Activated T-cell treated with anti-CD3 and anti-CD28 coated beads, Interleukin-2, amount 50 U/mL, for 24 hours (primary cell): ENCODE measurements around the gene GMDS.

Source experiments
- DNase-seq: peaks from one replicate; pipeline ENCODE4 v3.0.0-alpha.2; 2020
- H3K27ac Mint-ChIP-seq: 2 replicates; pipeline ENCODE4 v1.8.0; 2020; ENCODE audit warnings: mild to moderate bottlenecking, mixed read lengths
- H3K27me3 Mint-ChIP-seq: 2 replicates; pipeline ENCODE4 v1.8.0; 2020; ENCODE audit warnings: mixed read lengths
- H3K36me3 Mint-ChIP-seq: 2 replicates; pipeline ENCODE4 v1.8.0; 2020; ENCODE audit warnings: low read depth, mixed read lengths
- H3K4me1 Mint-ChIP-seq: 2 replicates; pipeline ENCODE4 v1.8.0; 2020; ENCODE audit warnings: low read depth, mixed read lengths
- H3K4me3 Mint-ChIP-seq: 2 replicates; pipeline ENCODE4 v1.8.0; 2020; ENCODE audit warnings: mild to moderate bottlenecking, moderate library complexity, mixed read lengths
- H3K9me3 Mint-ChIP-seq: 2 replicates; pipeline ENCODE4 v1.8.0; 2020; ENCODE audit warnings: mixed read lengths

The GMDS gene

GRCh38 chr6:2073476-2073875, 171.9 kb downstream of the GMDS start:
- Mint-ChIP-seq H3K4me3 (no peak overlapping the region), H3K4me1 (peaks cover 7% of the 10 kb centered on the region), H3K9me3 (peaks cover 21% of the 10 kb centered on the region), H3K27me3 (no peaks in the 10 kb centered on the region), H3K36me3 (peaks cover 26% of the 10 kb centered on the region), H3K27ac (no peak overlapping the region)
- no peak for DNase-seq

GRCh38 chr6:2072453-2072852, 173.0 kb downstream of the GMDS start:
- Mint-ChIP-seq H3K4me3 (no peak overlapping the region), H3K36me3 (peaks cover 19% of the 10 kb centered on the region), H3K27ac (no peak overlapping the region), H3K27me3 (no peaks in the 10 kb centered on the region), H3K9me3 (peaks cover 11% of the 10 kb centered on the region), H3K4me1 (peaks cover 2% of the 10 kb centered on the region)
- no peak for DNase-seq

GRCh38 chr6:2063547-2063946, 181.9 kb downstream of the GMDS start:
- Mint-ChIP-seq H3K27ac (no peak overlapping the region), H3K9me3 (peaks cover 2% of the 10 kb centered on the region), H3K27me3 (no peaks in the 10 kb centered on the region), H3K4me3 (no peak overlapping the region), H3K36me3 (peaks cover 10% of the 10 kb centered on the region), H3K4me1 (peaks cover 3% of the 10 kb centered on the region)
- no peak for DNase-seq

- peaks cover 15% of the 10 kb centered on the region for H3K36me3 Mint-ChIP-seq
- peaks cover 2% of the 10 kb centered on the region for H3K9me3 Mint-ChIP-seq
- no peak overlapping the region for H3K27ac Mint-ChIP-seq
- no peak overlapping the region for H3K4me3 Mint-ChIP-seq
- no peak for DNase-seq
- H3K27me3 Mint-ChIP-seq = no peaks in the 10 kb centered on the region
- H3K4me1 Mint-ChIP-seq = peaks cover 10% of the 10 kb centered on the region
Observed at GRCh38 chr6:2061880-2062279, 183.5 kb downstream of the GMDS start.

GRCh38 chr6:2055911-2056310, 189.5 kb downstream of the GMDS start:
- H3K27me3 Mint-ChIP-seq = no peaks in the 10 kb centered on the region
- no peak overlapping the region for H3K27ac Mint-ChIP-seq
- H3K9me3 Mint-ChIP-seq = no peaks in the 10 kb centered on the region
- H3K4me3 Mint-ChIP-seq = no peak overlapping the region
- peaks cover 12% of the 10 kb centered on the region for H3K4me1 Mint-ChIP-seq
- peaks cover 23% of the 10 kb centered on the region for H3K36me3 Mint-ChIP-seq
- DNase-seq = no peak

GRCh38 chr6:2055143-2055542, 190.3 kb downstream of the GMDS start:
- Mint-ChIP-seq H3K27ac (no peak overlapping the region), H3K9me3 (peaks cover 1% of the 10 kb centered on the region), H3K4me1 (peaks cover 12% of the 10 kb centered on the region), H3K27me3 (no peaks in the 10 kb centered on the region), H3K4me3 (no peak overlapping the region), H3K36me3 (peaks cover 19% of the 10 kb centered on the region)
- no peak for DNase-seq

- H3K27me3 Mint-ChIP-seq = no peaks in the 10 kb centered on the region
- H3K4me3 Mint-ChIP-seq = no peak overlapping the region
- H3K36me3 Mint-ChIP-seq = peaks cover 14% of the 10 kb centered on the region
- H3K9me3 Mint-ChIP-seq = peaks cover 3% of the 10 kb centered on the region
- H3K4me1 Mint-ChIP-seq = peaks cover 12% of the 10 kb centered on the region
- no peak for DNase-seq
- no peak overlapping the region for H3K27ac Mint-ChIP-seq
Observed at GRCh38 chr6:2054516-2055067, 190.8 kb downstream of the GMDS start.

GRCh38 chr6:2053691-2054090, 191.7 kb downstream of the GMDS start:
- H3K27ac Mint-ChIP-seq = no peak overlapping the region
- peaks cover 3% of the 10 kb centered on the region for H3K9me3 Mint-ChIP-seq
- H3K4me1 Mint-ChIP-seq = peaks cover 12% of the 10 kb centered on the region
- no peak overlapping the region for H3K4me3 Mint-ChIP-seq
- DNase-seq = no peak
- H3K36me3 Mint-ChIP-seq = peaks cover 14% of the 10 kb centered on the region
- H3K27me3 Mint-ChIP-seq = no peaks in the 10 kb centered on the region

- H3K36me3 Mint-ChIP-seq = peaks cover 12% of the 10 kb centered on the region
- no peak overlapping the region for H3K27ac Mint-ChIP-seq
- no peaks in the 10 kb centered on the region for H3K27me3 Mint-ChIP-seq
- peaks cover 3% of the 10 kb centered on the region for H3K9me3 Mint-ChIP-seq
- no peaks in the 10 kb centered on the region for H3K4me1 Mint-ChIP-seq
- no peak for DNase-seq
- no peak overlapping the region for H3K4me3 Mint-ChIP-seq
Observed at GRCh38 chr6:2047855-2048254, 197.6 kb downstream of the GMDS start.

GRCh38 chr6:2044192-2044591, 201.2 kb downstream of the GMDS start:
- Mint-ChIP-seq H3K27me3 (no peaks in the 10 kb centered on the region), H3K4me3 (no peak overlapping the region), H3K4me1 (peaks cover 4% of the 10 kb centered on the region), H3K27ac (no peak overlapping the region), H3K36me3 (peaks cover 3% of the 10 kb centered on the region), H3K9me3 (no peaks in the 10 kb centered on the region)
- no peak for DNase-seq

GRCh38 chr6:2042956-2043648, 202.3 kb downstream of the GMDS start:
- Mint-ChIP-seq H3K27ac (no peak overlapping the region), H3K36me3 (peaks cover 3% of the 10 kb centered on the region), H3K4me1 (peaks cover 15% of the 10 kb centered on the region), H3K27me3 (no peaks in the 10 kb centered on the region), H3K4me3 (no peak overlapping the region), H3K9me3 (no peaks in the 10 kb centered on the region)
- DNase-seq = no peak

- DNase-seq = no peak
- Mint-ChIP-seq H3K27ac (no peak overlapping the region), H3K4me1 (peaks cover 34% of the 10 kb centered on the region), H3K4me3 (peak overlapping the region; percentile 30), H3K27me3 (no peaks in the 10 kb centered on the region), H3K36me3 (peaks cover 4% of the 10 kb centered on the region), H3K9me3 (no peaks in the 10 kb centered on the region)
Observed at GRCh38 chr6:2038092-2038491, 207.3 kb downstream of the GMDS start.

- Mint-ChIP-seq H3K27ac (no peak overlapping the region), H3K27me3 (no peaks in the 10 kb centered on the region), H3K36me3 (peaks cover 4% of the 10 kb centered on the region), H3K4me3 (no peak overlapping the region), H3K4me1 (peaks cover 35% of the 10 kb centered on the region), H3K9me3 (no peaks in the 10 kb centered on the region)
- no peak for DNase-seq
Observed at GRCh38 chr6:2037237-2037926, 208.0 kb downstream of the GMDS start.

GRCh38 chr6:2036710-2037023, 208.7 kb downstream of the GMDS start:
- no peaks in the 10 kb centered on the region for H3K9me3 Mint-ChIP-seq
- H3K4me1 Mint-ChIP-seq = peaks cover 35% of the 10 kb centered on the region
- H3K27ac Mint-ChIP-seq = no peak overlapping the region
- no peaks in the 10 kb centered on the region for H3K27me3 Mint-ChIP-seq
- H3K4me3 Mint-ChIP-seq = no peak overlapping the region
- DNase-seq = no peak
- peaks cover 4% of the 10 kb centered on the region for H3K36me3 Mint-ChIP-seq
